ENCODE measurements around the gene SLIT3. TPM values are rescaled to one million over a fixed set of nuclear protein-coding genes. Genes with fewer than 3 reads are reported as not detected.
A peak's percentile ranks its signal among the peaks of the same experiment; 100 is the strongest.

SLIT3 gene
- total RNA-seq, 4 donors from 2014 or later: 0.97 to 6.1 (median 3.4) TPM

- H3K4me3 ChIP-seq: no peak overlapping the region
- TF ChIP-seq CTCF (IDR thresholded peaks at IDR 0.05 in 4 of 5, conservative IDR thresholded peaks at IDR 0.05 in 1 of 5): no peak
- no peak for TF ChIP-seq POLR2A (IDR thresholded peaks at IDR 0.05)
- no peaks in the 10 kb centered on the region for H3K27me3 ChIP-seq
- peak in 1 of 2 donors; percentile 39 for ATAC-seq
- no peaks in the 10 kb centered on the region for H3K9me3 ChIP-seq
- no peak overlapping the region for H3K27ac ChIP-seq
- DNase-seq: no peak
- intact Hi-C loops (cut with DNase I; ENCODE audit: low total_unique reads) (no loop called here), in situ Hi-C loops (cut with MboI; ENCODE audit: low sequenced_read_pairs in 4 of 4) (loop anchor here in 1 of 4 donors (25.0 kb wide), 1 partner anchor 605 kb away; no protein-coding TSS in a partner anchor)
- no peaks in the 10 kb centered on the region for H3K4me1 ChIP-seq
- H3K36me3 ChIP-seq: no peaks in the 10 kb centered on the region
Observed at GRCh38 chr5:169291877-169292276, 9.1 kb downstream of the SLIT3 start.

- Histone ChIP-seq H3K27ac (no peak overlapping the region), H3K27me3 (no peaks in the 10 kb centered on the region), H3K36me3 (no peaks in the 10 kb centered on the region), H3K9me3 (no peaks in the 10 kb centered on the region), H3K4me1 (no peaks in the 10 kb centered on the region), H3K4me3 (no peak overlapping the region)
- TF ChIP-seq POLR2A (IDR thresholded peaks at IDR 0.05): no peak
- no peak for ATAC-seq
- in situ Hi-C loops (cut with MboI; ENCODE audit: low sequenced_read_pairs in 4 of 4): loop anchor here in 1 of 4 donors (25.0 kb wide), 1 partner anchor 604 kb away; no protein-coding TSS in a partner anchor
- no peak for DNase-seq
- intact Hi-C loops (cut with DNase I; ENCODE audit: low total_unique reads): no loop called here
Observed at GRCh38 chr5:169290895-169291294, 10.0 kb downstream of the SLIT3 start.

- Histone ChIP-seq H3K9me3 (no peaks in the 10 kb centered on the region), H3K4me3 (no peak overlapping the region), H3K27me3 (no peaks in the 10 kb centered on the region), H3K27ac (no peak overlapping the region), H3K36me3 (no peaks in the 10 kb centered on the region), H3K4me1 (no peaks in the 10 kb centered on the region)
- DNase-seq: no peak
- no peak for ATAC-seq
- in situ Hi-C loops (cut with MboI; ENCODE audit: low sequenced_read_pairs in 4 of 4) (loop anchor here in 1 of 4 donors (25.0 kb wide), 1 partner anchor 602 kb away; no protein-coding TSS in a partner anchor), intact Hi-C loops (cut with DNase I; ENCODE audit: low total_unique reads) (no loop called here)
- TF ChIP-seq CTCF (IDR thresholded peaks at IDR 0.05 in 4 of 5, conservative IDR thresholded peaks at IDR 0.05 in 1 of 5) (no peak), POLR2A (IDR thresholded peaks at IDR 0.05) (no peak)
Observed at GRCh38 chr5:169289520-169289919, 11.4 kb downstream of the SLIT3 start.

- no peak for DNase-seq
- Histone ChIP-seq H3K27me3 (no peaks in the 10 kb centered on the region), H3K4me3 (no peak overlapping the region), H3K4me1 (no peaks in the 10 kb centered on the region), H3K9me3 (no peaks in the 10 kb centered on the region), H3K27ac (no peak overlapping the region), H3K36me3 (no peaks in the 10 kb centered on the region)
- no peak for ATAC-seq
- TF ChIP-seq CTCF (IDR thresholded peaks at IDR 0.05 in 4 of 5, conservative IDR thresholded peaks at IDR 0.05 in 1 of 5) (no peak), POLR2A (IDR thresholded peaks at IDR 0.05) (no peak)
- intact Hi-C loops (cut with DNase I; ENCODE audit: low total_unique reads): no loop called here
- in situ Hi-C loops (cut with MboI; ENCODE audit: low sequenced_read_pairs in 4 of 4): loop anchor here in 1 of 4 donors (25.0 kb wide), 1 partner anchor 601 kb away; no protein-coding TSS in a partner anchor
Observed at GRCh38 chr5:169288066-169288930, 12.6 kb downstream of the SLIT3 start.

GRCh38 chr5:169287529-169287928 is 13.4 kb downstream of the SLIT3 start:
- H3K4me3 ChIP-seq: no peak overlapping the region
- no peak for ATAC-seq
- intact Hi-C loops (cut with DNase I; ENCODE audit: low total_unique reads) (no loop called here), in situ Hi-C loops (cut with MboI; ENCODE audit: low sequenced_read_pairs in 4 of 4) (loop anchor here in 1 of 4 donors (25.0 kb wide), 1 partner anchor 600 kb away; no protein-coding TSS in a partner anchor)
- DNase-seq: no peak
- no peaks in the 10 kb centered on the region for H3K36me3 ChIP-seq
- no peaks in the 10 kb centered on the region for H3K27me3 ChIP-seq
- no peaks in the 10 kb centered on the region for H3K4me1 ChIP-seq
- TF ChIP-seq POLR2A (IDR thresholded peaks at IDR 0.05) (no peak), CTCF (IDR thresholded peaks at IDR 0.05 in 4 of 5, conservative IDR thresholded peaks at IDR 0.05 in 1 of 5) (no peak)
- H3K27ac ChIP-seq: peak overlapping the region in 1 of 4 donors; percentile 21
- no peaks in the 10 kb centered on the region for H3K9me3 ChIP-seq

All from gastrocnemius medialis (tissue), 4 donors.